ENCODE results near the gene S100A9. TPM values are rescaled to one million over a fixed set of nuclear protein-coding genes. Genes with fewer than 3 reads are reported as not detected.
A peak's percentile ranks its signal among the peaks of the same experiment; 100 is the strongest.

The S100A9 gene
- total RNA-seq, 2 experiments from 2014 or later = not detected

- H3K4me3 Mint-ChIP-seq = no peak overlapping the region
- peaks cover 11% of the 10 kb centered on the region for H3K4me1 Mint-ChIP-seq
- H3K27ac Mint-ChIP-seq = no peak overlapping the region
- H3K36me3 Mint-ChIP-seq = no peaks in the 10 kb centered on the region
- peaks cover 43% of the 10 kb centered on the region for H3K27me3 Mint-ChIP-seq
- DNase-seq = no peak
- no peaks in the 10 kb centered on the region for H3K9me3 Mint-ChIP-seq
Measured at GRCh38 chr1:153350321-153350957, 7.2 kb upstream of the S100A9 start.

- no peak overlapping the region for H3K4me3 Mint-ChIP-seq
- peaks cover 23% of the 10 kb centered on the region for H3K27me3 Mint-ChIP-seq
- H3K4me1 Mint-ChIP-seq = peaks cover 5% of the 10 kb centered on the region
- peak; percentile 43 for DNase-seq
- H3K27ac Mint-ChIP-seq = no peak overlapping the region
- H3K36me3 Mint-ChIP-seq = no peaks in the 10 kb centered on the region
- H3K9me3 Mint-ChIP-seq = no peaks in the 10 kb centered on the region
Measured at GRCh38 chr1:153352523-153352922, 5.1 kb upstream of the S100A9 start.

- Mint-ChIP-seq H3K9me3 (no peaks in the 10 kb centered on the region), H3K27ac (no peak overlapping the region), H3K4me1 (peaks cover 9% of the 10 kb centered on the region), H3K36me3 (no peaks in the 10 kb centered on the region), H3K4me3 (no peak overlapping the region), H3K27me3 (peaks cover 16% of the 10 kb centered on the region)
- no peak for DNase-seq
Measured at GRCh38 chr1:153353226-153353947, 4.3 kb upstream of the S100A9 start.

- Mint-ChIP-seq H3K4me1 (peaks cover 9% of the 10 kb centered on the region), H3K9me3 (no peaks in the 10 kb centered on the region), H3K27me3 (peaks cover 9% of the 10 kb centered on the region), H3K36me3 (no peaks in the 10 kb centered on the region), H3K4me3 (no peak overlapping the region), H3K27ac (no peak overlapping the region)
- DNase-seq = no peak
Measured at GRCh38 chr1:153354515-153355193, 3.0 kb upstream of the S100A9 start.

- no peaks in the 10 kb centered on the region for H3K36me3 Mint-ChIP-seq
- peaks cover 9% of the 10 kb centered on the region for H3K4me1 Mint-ChIP-seq
- no peak overlapping the region for H3K4me3 Mint-ChIP-seq
- peak; percentile 59 for DNase-seq
- peaks cover 4% of the 10 kb centered on the region for H3K27me3 Mint-ChIP-seq
- no peaks in the 10 kb centered on the region for H3K9me3 Mint-ChIP-seq
- no peak overlapping the region for H3K27ac Mint-ChIP-seq
Measured at GRCh38 chr1:153355445-153356071, 2.1 kb upstream of the S100A9 start.

GRCh38 chr1:153356392-153357075, 1.1 kb upstream of the S100A9 start:
- H3K27me3 Mint-ChIP-seq = no peaks in the 10 kb centered on the region
- no peaks in the 10 kb centered on the region for H3K9me3 Mint-ChIP-seq
- H3K27ac Mint-ChIP-seq = no peak overlapping the region
- H3K36me3 Mint-ChIP-seq = no peaks in the 10 kb centered on the region
- H3K4me1 Mint-ChIP-seq = peaks cover 9% of the 10 kb centered on the region
- DNase-seq = no peak
- H3K4me3 Mint-ChIP-seq = no peak overlapping the region

- peaks cover 9% of the 10 kb centered on the region for H3K4me1 Mint-ChIP-seq
- no peak overlapping the region for H3K4me3 Mint-ChIP-seq
- H3K27ac Mint-ChIP-seq = no peak overlapping the region
- H3K9me3 Mint-ChIP-seq = no peaks in the 10 kb centered on the region
- H3K27me3 Mint-ChIP-seq = no peaks in the 10 kb centered on the region
- H3K36me3 Mint-ChIP-seq = no peaks in the 10 kb centered on the region
- DNase-seq = no peak
Measured at GRCh38 chr1:153357076-153357852, 390 bp upstream of the S100A9 start.

GRCh38 chr1:153358691-153358975, 979 bp downstream of the S100A9 start:
- no peak for DNase-seq
- peaks cover 9% of the 10 kb centered on the region for H3K4me1 Mint-ChIP-seq
- H3K27me3 Mint-ChIP-seq = peaks cover 4% of the 10 kb centered on the region
- no peaks in the 10 kb centered on the region for H3K36me3 Mint-ChIP-seq
- H3K27ac Mint-ChIP-seq = no peak overlapping the region
- no peaks in the 10 kb centered on the region for H3K9me3 Mint-ChIP-seq
- H3K4me3 Mint-ChIP-seq = no peak overlapping the region

- no peaks in the 10 kb centered on the region for H3K36me3 Mint-ChIP-seq
- DNase-seq = no peak
- H3K4me3 Mint-ChIP-seq = no peak overlapping the region
- no peak overlapping the region for H3K27ac Mint-ChIP-seq
- peaks cover 5% of the 10 kb centered on the region for H3K27me3 Mint-ChIP-seq
- no peaks in the 10 kb centered on the region for H3K9me3 Mint-ChIP-seq
- H3K4me1 Mint-ChIP-seq = peaks cover 9% of the 10 kb centered on the region
Measured at GRCh38 chr1:153359241-153359640, 1.6 kb downstream of the S100A9 start.

- Mint-ChIP-seq H3K27me3 (peaks cover 10% of the 10 kb centered on the region), H3K9me3 (no peaks in the 10 kb centered on the region), H3K4me3 (no peak overlapping the region), H3K27ac (no peak overlapping the region), H3K36me3 (no peaks in the 10 kb centered on the region), H3K4me1 (peaks cover 9% of the 10 kb centered on the region)
- no peak for DNase-seq
Measured at GRCh38 chr1:153360190-153360589, 2.5 kb downstream of the S100A9 start.

- DNase-seq = no peak
- no peaks in the 10 kb centered on the region for H3K9me3 Mint-ChIP-seq
- peaks cover 10% of the 10 kb centered on the region for H3K27me3 Mint-ChIP-seq
- H3K4me3 Mint-ChIP-seq = no peak overlapping the region
- no peaks in the 10 kb centered on the region for H3K36me3 Mint-ChIP-seq
- peaks cover 9% of the 10 kb centered on the region for H3K4me1 Mint-ChIP-seq
- H3K27ac Mint-ChIP-seq = no peak overlapping the region
Measured at GRCh38 chr1:153360592-153361479, 3.2 kb downstream of the S100A9 start.

GRCh38 chr1:153361480-153362109, 3.9 kb downstream of the S100A9 start:
- Mint-ChIP-seq H3K4me3 (no peak overlapping the region), H3K27ac (no peak overlapping the region), H3K4me1 (peaks cover 9% of the 10 kb centered on the region), H3K27me3 (peaks cover 10% of the 10 kb centered on the region), H3K9me3 (no peaks in the 10 kb centered on the region), H3K36me3 (no peaks in the 10 kb centered on the region)
- DNase-seq = no peak

- Mint-ChIP-seq H3K9me3 (no peaks in the 10 kb centered on the region), H3K4me1 (peaks cover 4% of the 10 kb centered on the region), H3K4me3 (no peak overlapping the region), H3K27me3 (peaks cover 10% of the 10 kb centered on the region), H3K36me3 (no peaks in the 10 kb centered on the region), H3K27ac (no peak overlapping the region)
- DNase-seq = no peak
Measured at GRCh38 chr1:153362187-153362775, 4.6 kb downstream of the S100A9 start.
